Thymus (tissue), 11 donors: ENCODE measurements around the gene PGA4. TPM values are rescaled to one million over a fixed set of nuclear protein-coding genes. Genes with fewer than 3 reads are reported as not detected.

Experiments
- DNase-seq, 9 donors: peaks; one replicate each; pipeline ENCODE4 v3.0.0-alpha.2; 2013; ENCODE audit warnings: low spot score in 9 of 9, low read depth in 6 of 9, missing footprints in 1 of 9
- H3K27ac ChIP-seq, 2 donors: one replicate each; pipeline ENCODE4 v1.5.1; 2013; ENCODE audit warnings: control low read depth in 1 of 2, low read depth in 1 of 2, low read length in 1 of 2, mild to moderate bottlenecking in 1 of 2, moderate library complexity in 1 of 2
- H3K27me3 ChIP-seq, 2 donors: one replicate each; pipeline ENCODE4 v1.5.1; 2013; ENCODE audit warnings: low read length in 1 of 2; ENCODE audit not compliant: control insufficient read depth in 2 of 2, insufficient read depth in 1 of 2
- H3K36me3 ChIP-seq, 2 donors: one replicate each; pipeline ENCODE4 v1.5.1; 2013; ENCODE audit warnings: low read length in 1 of 2, mild to moderate bottlenecking in 1 of 2, moderate library complexity in 1 of 2; ENCODE audit not compliant: control insufficient read depth in 2 of 2, insufficient read depth in 2 of 2
- H3K4me1 ChIP-seq, 2 donors: one replicate each; pipeline ENCODE4 v1.5.1; 2013; ENCODE audit warnings: low read length in 2 of 2; ENCODE audit not compliant: control insufficient read depth in 2 of 2, insufficient read depth in 2 of 2
- H3K4me3 ChIP-seq, 2 donors: one replicate each; pipeline ENCODE4 v1.5.1; 2013; ENCODE audit warnings: low read length in 2 of 2, control low read depth in 1 of 2, mild to moderate bottlenecking in 1 of 2
- H3K9me3 ChIP-seq, 2 donors: one replicate each; pipeline ENCODE4 v1.5.1; 2013; ENCODE audit warnings: low read length in 1 of 2, mild to moderate bottlenecking in 1 of 2; ENCODE audit not compliant: control insufficient read depth in 2 of 2, insufficient read depth in 1 of 2
- WGBS: extraction: QIAGEN DNeasy Blood & Tissue Kit; methylation state at CpG from one replicate; pipeline ENCODE4 v1.1.7; 2013; 5-methylcytosine and 5-hydroxymethylcytosine counted together
- polyA plus RNA-seq: library from polyadenylated mRNA; stranded (reverse); fragments of 200-250 nt; gene quantifications from one replicate; pipeline ENCODE4 v1.2.3, GENCODE V29; 2013
- total RNA-seq: library from RNA; stranded (reverse); fragments of 120-200 nt; gene quantifications from one replicate; pipeline ENCODE4 v1.2.4, GENCODE V29; 2013
- donor health status: healthy.

Gene PGA4
- total and polyA plus RNA-seq, 2 donors: 0.66 to 4.6 TPM

DNA sequence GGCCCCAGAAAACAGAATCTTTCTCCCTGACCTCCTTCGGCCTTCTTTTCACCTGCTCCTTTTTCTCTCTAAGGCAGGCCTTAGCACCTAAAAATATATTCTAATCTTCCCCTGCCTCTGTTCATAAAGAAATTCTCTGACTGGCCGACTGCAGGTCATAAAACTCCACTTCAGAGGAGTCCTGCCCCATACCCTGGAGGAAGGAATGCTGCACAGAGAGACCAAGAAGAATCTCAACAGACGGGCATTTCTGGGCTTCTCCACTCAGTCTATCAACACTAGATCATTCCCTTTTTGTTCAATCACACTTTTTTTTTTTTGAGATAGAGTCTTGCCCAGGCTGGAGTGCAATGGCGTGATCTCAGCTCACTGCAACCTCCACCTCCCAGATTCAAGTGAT is 38.5 kb upstream of the PGA4 start:
- Histone ChIP-seq H3K27me3 (no peaks in the 10 kb centered on the region), H3K4me1 (no peaks in the 10 kb centered on the region), H3K27ac (no peak overlapping the region), H3K9me3 (no peaks in the 10 kb centered on the region), H3K36me3 (no peaks in the 10 kb centered on the region), H3K4me3 (no peak overlapping the region)
- DNase-seq: no peak
- 94% methylated on average over 4 of the region's 4 CpGs for WGBS

GRCh38 chr11:61186504-61186903 is 35.6 kb upstream of the PGA4 start:
- Histone ChIP-seq H3K9me3 (no peaks in the 10 kb centered on the region), H3K4me1 (no peaks in the 10 kb centered on the region), H3K36me3 (no peaks in the 10 kb centered on the region), H3K27ac (no peak overlapping the region), H3K4me3 (no peak overlapping the region), H3K27me3 (no peaks in the 10 kb centered on the region)
- no peak for DNase-seq
- WGBS: 96% methylated on average over 8 of the region's 8 CpGs

- H3K27me3 ChIP-seq: no peaks in the 10 kb centered on the region
- WGBS: 47% methylated on average over 11 of the region's 11 CpGs
- no peaks in the 10 kb centered on the region for H3K9me3 ChIP-seq
- no peaks in the 10 kb centered on the region for H3K4me1 ChIP-seq
- no peak overlapping the region for H3K4me3 ChIP-seq
- no peak overlapping the region for H3K27ac ChIP-seq
- H3K36me3 ChIP-seq: no peaks in the 10 kb centered on the region
- DNase-seq: peak; percentile 52 to 90 (median 83)
Measured at GRCh38 chr11:61187505-61188130, 34.5 kb upstream of the PGA4 start.

GRCh38 chr11:61189933-61190332 is 32.2 kb upstream of the PGA4 start:
- DNase-seq: no peak
- H3K4me3 ChIP-seq: no peak overlapping the region
- H3K9me3 ChIP-seq: no peaks in the 10 kb centered on the region
- no peaks in the 10 kb centered on the region for H3K36me3 ChIP-seq
- H3K4me1 ChIP-seq: no peaks in the 10 kb centered on the region
- H3K27ac ChIP-seq: no peak overlapping the region
- H3K27me3 ChIP-seq: peaks cover 0 to 4% of the 10 kb centered on the region in 2 donors
- WGBS: 87% methylated on average over 8 of the region's 8 CpGs

- no peak overlapping the region for H3K27ac ChIP-seq
- H3K4me3 ChIP-seq: no peak overlapping the region
- H3K4me1 ChIP-seq: no peaks in the 10 kb centered on the region
- peaks cover 0 to 3% of the 10 kb centered on the region in 2 donors for H3K9me3 ChIP-seq
- DNase-seq: no peak
- 64% methylated on average over 12 of the region's 12 CpGs for WGBS
- no peaks in the 10 kb centered on the region for H3K36me3 ChIP-seq
- peaks cover 0 to 7% of the 10 kb centered on the region in 2 donors for H3K27me3 ChIP-seq
Measured at GRCh38 chr11:61193596-61193995, 28.6 kb upstream of the PGA4 start.

DNA sequence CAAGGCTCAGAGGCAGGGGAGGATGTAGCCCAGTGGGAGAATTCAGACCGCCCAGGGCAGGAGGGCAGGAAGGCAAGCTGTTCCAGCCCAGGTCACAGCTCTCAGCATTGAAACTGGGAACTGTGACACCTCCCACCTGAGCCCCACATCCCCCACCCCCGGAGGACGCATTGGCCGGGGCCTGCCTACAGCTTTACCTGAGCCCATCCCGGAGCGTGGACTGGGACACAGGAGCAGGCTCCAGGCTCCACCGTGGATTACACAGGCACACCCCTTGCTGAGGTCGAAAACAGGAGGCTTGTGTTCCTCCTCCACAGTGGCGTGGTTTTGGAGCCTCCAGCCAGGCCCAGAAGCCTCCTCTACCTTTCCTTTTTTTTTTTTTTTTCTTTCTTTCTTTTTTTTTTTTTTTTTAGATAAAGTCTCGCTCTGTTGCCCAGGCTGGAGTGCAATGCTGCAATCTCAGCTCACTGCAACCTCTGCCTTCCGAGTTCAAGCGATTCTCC is 27.9 kb upstream of the PGA4 start:
- Histone ChIP-seq H3K27ac (no peak overlapping the region), H3K4me3 (no peak overlapping the region), H3K27me3 (peaks cover 0 to 7% of the 10 kb centered on the region in 2 donors), H3K4me1 (no peaks in the 10 kb centered on the region), H3K9me3 (peaks cover 0 to 3% of the 10 kb centered on the region in 2 donors), H3K36me3 (no peaks in the 10 kb centered on the region)
- 84% methylated on average over 12 of the region's 12 CpGs for WGBS
- DNase-seq: no peak

DNA sequence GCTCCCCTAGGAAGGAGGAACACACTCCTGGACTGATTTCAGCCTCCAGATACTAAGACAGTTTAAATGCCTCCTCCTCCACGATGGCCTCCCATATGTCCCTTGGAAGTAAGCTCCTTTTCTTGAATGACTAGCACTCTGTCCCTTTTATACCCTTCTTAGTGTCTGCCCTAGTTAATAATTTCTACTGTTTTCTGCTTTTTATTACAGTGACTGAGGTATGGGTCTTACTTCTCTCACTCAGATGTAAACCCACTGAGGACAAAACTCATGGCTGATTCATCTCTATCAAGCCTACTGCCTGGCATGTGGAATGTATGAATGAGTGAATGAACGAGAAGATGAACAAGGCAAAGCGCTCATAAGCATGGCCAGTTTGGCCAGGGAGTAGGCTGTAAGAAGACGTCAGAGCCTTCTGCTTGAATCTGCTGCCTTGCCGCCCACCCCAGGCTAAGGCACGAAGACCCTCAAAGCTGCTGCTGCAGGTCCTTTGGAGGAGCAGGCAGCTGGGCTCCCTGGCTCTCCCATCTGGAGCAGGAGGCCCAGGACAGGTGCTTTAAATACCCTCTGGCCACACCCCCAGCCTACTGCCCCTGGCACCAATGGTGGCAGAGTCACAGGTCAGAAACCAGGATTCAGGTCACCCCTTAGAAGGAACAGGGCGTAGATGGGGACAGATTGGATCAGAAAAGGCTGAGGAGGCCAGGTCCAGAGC is 27.0 kb upstream of the PGA4 start:
- H3K27me3 ChIP-seq: peaks cover 0 to 7% of the 10 kb centered on the region in 2 donors
- H3K4me3 ChIP-seq: no peak overlapping the region
- no peaks in the 10 kb centered on the region for H3K36me3 ChIP-seq
- no peaks in the 10 kb centered on the region for H3K4me1 ChIP-seq
- H3K9me3 ChIP-seq: peaks cover 0 to 3% of the 10 kb centered on the region in 2 donors
- WGBS: 90% methylated on average over 7 of the region's 7 CpGs
- no peak overlapping the region for H3K27ac ChIP-seq
- no peak for DNase-seq

DNA sequence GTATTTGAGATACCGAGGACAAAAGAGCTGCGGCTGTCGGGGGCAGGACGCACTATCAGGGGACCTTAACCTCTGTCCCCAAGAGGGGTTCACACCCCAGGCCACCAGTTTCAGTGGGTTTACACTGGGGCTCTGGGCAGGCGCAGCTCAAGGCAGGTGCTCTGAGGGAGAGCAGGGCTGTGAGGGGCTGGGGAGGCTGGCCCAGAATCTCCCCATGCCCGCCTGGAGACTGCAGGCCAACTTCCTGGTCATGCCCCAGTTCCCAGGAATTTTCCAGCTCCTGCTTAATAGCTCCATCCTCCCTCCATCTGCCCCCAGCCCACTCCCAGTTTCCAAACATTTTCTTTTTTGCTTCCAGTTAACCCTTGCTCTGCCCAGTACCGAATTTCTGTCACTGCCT is 26.4 kb upstream of the PGA4 start:
- Histone ChIP-seq H3K4me1 (no peaks in the 10 kb centered on the region), H3K9me3 (peaks cover 0 to 3% of the 10 kb centered on the region in 2 donors), H3K27ac (no peak overlapping the region), H3K36me3 (no peaks in the 10 kb centered on the region), H3K27me3 (peaks cover 0 to 7% of the 10 kb centered on the region in 2 donors), H3K4me3 (no peak overlapping the region)
- no peak for DNase-seq
- WGBS: 94% methylated on average over 7 of the region's 7 CpGs

DNA sequence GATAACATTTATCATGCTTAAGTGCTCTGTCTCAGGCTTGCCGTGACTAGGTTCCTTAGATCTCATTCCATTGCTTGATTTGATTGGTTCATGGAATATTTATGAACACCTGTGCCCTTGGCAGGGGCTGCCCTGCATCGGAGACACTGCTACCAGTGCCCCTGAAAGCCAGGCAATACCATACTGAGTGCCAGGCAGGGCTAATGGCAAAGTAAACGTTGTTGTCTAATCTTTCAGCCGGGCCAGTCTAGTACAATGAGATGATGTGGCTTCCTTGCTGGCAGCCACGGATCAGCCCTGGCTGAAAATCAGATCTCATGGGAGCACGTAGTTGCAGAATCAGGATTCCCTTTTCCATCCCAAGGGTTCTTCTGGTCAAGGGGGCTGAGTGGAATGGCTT is 23.8 kb upstream of the PGA4 start:
- Histone ChIP-seq H3K27ac (no peak overlapping the region), H3K27me3 (peaks cover 0 to 19% of the 10 kb centered on the region in 2 donors), H3K36me3 (no peaks in the 10 kb centered on the region), H3K4me3 (no peak overlapping the region), H3K4me1 (no peaks in the 10 kb centered on the region), H3K9me3 (peaks cover 0 to 3% of the 10 kb centered on the region in 2 donors)
- DNase-seq: no peak
- WGBS: 93% methylated on average over 6 of the region's 6 CpGs
